Hepatocyte (in vitro differentiated cells): ENCODE data around the gene EPB41L1. TPM values are rescaled to one million over a fixed set of nuclear protein-coding genes. Genes with fewer than 3 reads are reported as not detected.
A peak's percentile ranks its signal among the peaks of the same experiment; 100 is the strongest.

Source experiments
- DNase-seq: peaks from one replicate; pipeline ENCODE4 v3.0.0-alpha.2; 2016; ENCODE audit warnings: low spot score
- H2AFZ ChIP-seq: fragments of 200-600 bp; sonication (generic); 2 replicates; pipeline ENCODE4 v1.6.0; 2016; ENCODE audit warnings: antibody characterized with exemption, mild to moderate bottlenecking
- H3K27ac ChIP-seq: fragments of 200-600 bp; sonication (generic); 2 replicates; pipeline ENCODE4 v1.5.1; 2016; ENCODE audit warnings: mild to moderate bottlenecking
- H3K27me3 ChIP-seq: fragments of 200-600 bp; sonication (generic); 2 replicates; pipeline ENCODE4 v1.6.1; 2016
- H3K36me3 ChIP-seq: fragments of 200-600 bp; sonication (generic); replicated peaks from 2 replicates; pipeline ENCODE4 v1.5.1; 2016; ENCODE audit warnings: low read depth; ENCODE audit not compliant: insufficient read depth
- H3K4me1 ChIP-seq: fragments of 200-600 bp; sonication (generic); 2 replicates; pipeline ENCODE4 v1.5.1; 2016; ENCODE audit warnings: mild to moderate bottlenecking, moderate library complexity; ENCODE audit not compliant: insufficient read depth
- H3K4me2 ChIP-seq: fragments of 200-600 bp; sonication (generic); 2 replicates; pipeline ENCODE4 v1.6.0; 2016
- H3K4me3 ChIP-seq: fragments of 200-600 bp; sonication (generic); 2 replicates; pipeline ENCODE4 v1.5.1; 2016; ENCODE audit warnings: mild to moderate bottlenecking
- H3K79me2 ChIP-seq: fragments of 200-600 bp; sonication (generic); 2 replicates; pipeline ENCODE4 v1.6.0; 2017; ENCODE audit warnings: mild to moderate bottlenecking
- H3K9me2 ChIP-seq: fragments of 200-600 bp; sonication (generic); replicated peaks from 2 replicates; pipeline ENCODE4 v1.6.0; 2017; ENCODE audit warnings: mild to moderate bottlenecking; ENCODE audit not compliant: insufficient read depth
- H3K9me3 ChIP-seq: fragments of 200-600 bp; sonication (generic); 2 replicates; pipeline ENCODE4 v1.5.1; 2016; ENCODE audit warnings: low read depth, mild to moderate bottlenecking
- H4K20me1 ChIP-seq: fragments of 200-600 bp; sonication (generic); 2 replicates; pipeline ENCODE4 v1.6.0; 2016; ENCODE audit warnings: mild to moderate bottlenecking; ENCODE audit not compliant: insufficient read depth, poor library complexity, severe bottlenecking
- CTCF ChIP-seq: fragments of 200-600 bp; sonication (generic); IDR thresholded peaks from 2 replicates; pipeline ENCODE4 v1.5.1; 2016; ENCODE audit warnings: antibody characterized with exemption, mild to moderate bottlenecking; ENCODE audit not compliant: poor library complexity
- EZH2 ChIP-seq: fragments of 200-600 bp; sonication (generic); IDR thresholded peaks from 2 replicates; pipeline ENCODE4 v1.6.1; 2016; ENCODE audit warnings: antibody characterized with exemption, mild to moderate bottlenecking, borderline replicate concordance
- EZH2phosphoT487 ChIP-seq: fragments of 200-600 bp; sonication (generic); IDR thresholded peaks from one replicate; pipeline ENCODE4 v1.6.1; 2018; ENCODE audit warnings: antibody characterized with exemption, mild to moderate bottlenecking, low read depth, moderate library complexity; ENCODE audit not compliant: unreplicated experiment, severe bottlenecking
- WGBS: methylation state at CpG from one replicate; pipeline ENCODE4 v1.1.6; 2016; ENCODE audit warnings: low lambda C conversion rate; ENCODE audit errors: missing lambda C conversion rate; 5-methylcytosine and 5-hydroxymethylcytosine counted together
- polyA plus RNA-seq: library from polyadenylated mRNA; unstranded; fragments of >200 nt; fragmentation: Nextera tagmentation; extraction: Ambion mirVana; gene quantifications from 2 replicates; pipeline ENCODE4 v1.2.1, GENCODE V29; 2016
- total RNA-seq: library from RNA; depleted of rRNA; stranded (reverse); fragments of >200 nt; gene quantifications from 2 replicates; pipeline ENCODE4 v1.2.3, GENCODE V29; 2014

The EPB41L1 gene
- total and polyA plus RNA-seq, 2 experiments from 2014 or later, result 25.2 to 36.4 TPM

- H3K4me1 ChIP-seq, result no peaks in the 10 kb centered on the region
- no peaks in the 10 kb centered on the region for H4K20me1 ChIP-seq
- no peak overlapping the region for H2AFZ ChIP-seq
- H3K4me3 ChIP-seq, result no peak overlapping the region
- no peak for DNase-seq
- no peaks in the 10 kb centered on the region for H3K9me2 ChIP-seq
- H3K9me3 ChIP-seq, result no peaks in the 10 kb centered on the region
- no peak overlapping the region for H3K27ac ChIP-seq
- no peaks in the 10 kb centered on the region for H3K27me3 ChIP-seq
- H3K79me2 ChIP-seq, result no peaks in the 10 kb centered on the region
- TF ChIP-seq EZH2, result no peak
- TF ChIP-seq EZH2phosphoT487, result no peak
- TF ChIP-seq CTCF, result no peak
- H3K4me2 ChIP-seq, result no peak overlapping the region
- 82% methylated on average over 7 of the region's 7 CpGs for WGBS
- no peaks in the 10 kb centered on the region for H3K36me3 ChIP-seq
Observed at GRCh38 chr20:36216314-36217025, 61.9 kb downstream of the EPB41L1 start.

GRCh38 chr20:36217226-36217625 is 62.7 kb downstream of the EPB41L1 start:
- TF ChIP-seq EZH2phosphoT487 (no peak), CTCF (peak; percentile 3)
- H3K9me2 ChIP-seq, result no peaks in the 10 kb centered on the region
- no peak overlapping the region for H3K4me3 ChIP-seq
- H3K4me2 ChIP-seq, result no peak overlapping the region
- H3K4me1 ChIP-seq, result no peaks in the 10 kb centered on the region
- no peaks in the 10 kb centered on the region for H3K79me2 ChIP-seq
- H4K20me1 ChIP-seq, result no peaks in the 10 kb centered on the region
- H3K27ac ChIP-seq, result no peak overlapping the region
- peak; percentile 16 for DNase-seq
- H2AFZ ChIP-seq, result no peak overlapping the region
- no peaks in the 10 kb centered on the region for H3K9me3 ChIP-seq
- H3K36me3 ChIP-seq, result no peaks in the 10 kb centered on the region
- no peaks in the 10 kb centered on the region for H3K27me3 ChIP-seq
- WGBS, result 51% methylated on average over 4 of the region's 4 CpGs

- 91% methylated on average over 16 of the region's 16 CpGs for whole genome bisulfite sequencing
- no peak for DNase-seq
- no peak overlapping the region for H3K27ac ChIP-seq
- H3K4me2 ChIP-seq, result no peak overlapping the region
- H3K4me3 ChIP-seq, result no peak overlapping the region
- no peaks in the 10 kb centered on the region for H3K9me2 ChIP-seq
- no peaks in the 10 kb centered on the region for H4K20me1 ChIP-seq
- no peaks in the 10 kb centered on the region for H3K4me1 ChIP-seq
- H3K27me3 ChIP-seq, result no peaks in the 10 kb centered on the region
- H3K9me3 ChIP-seq, result no peaks in the 10 kb centered on the region
- no peaks in the 10 kb centered on the region for H3K36me3 ChIP-seq
- no peak for TF ChIP-seq EZH2phosphoT487
- no peak for TF ChIP-seq EZH2
- no peak for TF ChIP-seq CTCF
- no peak overlapping the region for H2AFZ ChIP-seq
- H3K79me2 ChIP-seq, result no peaks in the 10 kb centered on the region
Observed at GRCh38 chr20:36218380-36219064, 64.0 kb downstream of the EPB41L1 start.
